NCI-H524 treated with DMSO at 0.1 percent for 48 hours (cell line): ENCODE results near the gene SLC25A40.
A peak's percentile ranks its signal among the peaks of the same experiment; 100 is the strongest.
"Not testable (repeated sequence)": the region's sequence is repeated elsewhere in the genome, so short reads cannot be mapped to it uniquely, and the experiment has no call there.

Source experiments
- DNase-seq: peaks from one replicate; lab custom pipeline; 2025; lab: John Stamatoyannopoulos, UW

Gene SLC25A40

GRCh38 chr7:87876040-87876868 is at the start of gene SLC25A40, which contains the start of gene DBF4:
Gene SLC25A40 (minus strand): TSS chr7:87876360. CDS start chr7:87858727, 17,633 bp downstream.
Gene DBF4 (plus strand): TSS chr7:87876493. CDS start chr7:87876733, 240 bp downstream.
- DNase-seq: peak; percentile 89

GRCh38 chr7:87922759-87923395 is 46.7 kb upstream of the SLC25A40 start:
- DNase-seq: not testable (repeated sequence)

- no peak for DNase-seq
These were observed 44.4 kb upstream of the SLC25A40 start for GRCh38 chr7:87920578-87920977.

GRCh38 chr7:87919875-87920274 is 43.7 kb upstream of the SLC25A40 start:
- no peak for DNase-seq

GRCh38 chr7:87918740-87919139 is 42.6 kb upstream of the SLC25A40 start:
- no peak for DNase-seq

- DNase-seq: no peak
These were observed 36.0 kb upstream of the SLC25A40 start for GRCh38 chr7:87912121-87912520.

GRCh38 chr7:87908814-87909213 is 32.7 kb upstream of the SLC25A40 start:
- DNase-seq: not testable (repeated sequence)

GRCh38 chr7:87907136-87907906 is 31.2 kb upstream of the SLC25A40 start:
- DNase-seq: not testable (repeated sequence)

- no peak for DNase-seq
These were observed 23.1 kb upstream of the SLC25A40 start for GRCh38 chr7:87899255-87899654.

GRCh38 chr7:87895363-87895762 is 19.2 kb upstream of the SLC25A40 start:
- DNase-seq: no peak

- no peak for DNase-seq
These were observed 10.7 kb upstream of the SLC25A40 start for GRCh38 chr7:87886875-87887274.

GRCh38 chr7:87885018-87885417 is 8.9 kb upstream of the SLC25A40 start:
- DNase-seq: no peak

- no peak for DNase-seq
These were observed 6.2 kb upstream of the SLC25A40 start for GRCh38 chr7:87882151-87882937.

GRCh38 chr7:87878208-87878735 is 2.1 kb upstream of the SLC25A40 start:
- no peak for DNase-seq

GRCh38 chr7:87877366-87878040 is 1.3 kb upstream of the SLC25A40 start:
- no peak for DNase-seq

- no peak for DNase-seq
These were observed 692 bp upstream of the SLC25A40 start for GRCh38 chr7:87876869-87877234.

GRCh38 chr7:87875151-87876039 is 765 bp downstream of the SLC25A40 start:
- DNase-seq: no peak

GRCh38 chr7:87874066-87874465 is 2.1 kb downstream of the SLC25A40 start:
- no peak for DNase-seq

- not testable (repeated sequence) for DNase-seq
These were observed 2.8 kb downstream of the SLC25A40 start for GRCh38 chr7:87873328-87873727.

- no peak for DNase-seq
These were observed 3.8 kb downstream of the SLC25A40 start for GRCh38 chr7:87872346-87872745.
